Stomach (tissue), 4 donors: Measurements from ENCODE around the gene TMIE.

ENCODE experiments used
- POLR2A ChIP-seq, 4 donors: fragments of 450-650 bp; IDR thresholded peaks; one replicate each; pipeline ENCODE4 v1.6.1; 2016; ENCODE audit warnings: antibody characterized with exemption in 4 of 4, control low read depth in 2 of 4, mild to moderate bottlenecking in 1 of 4, moderate library complexity in 1 of 4
- POLR2AphosphoS5 ChIP-seq, 3 donors: sonication (generic); formaldehyde crosslinking; IDR thresholded peaks; one replicate each; pipeline ENCODE4 v1.6.1; 2016; ENCODE audit warnings: antibody characterized with exemption in 3 of 3
- TF ChIP-seq, protein P1 (sequence below), 7 experiments: fragments of 450-650 bp in 4 of 7; fragments of 200-600 bp in 3 of 7; sonication (generic) in 3 of 7; IDR thresholded peaks; one replicate each; pipeline ENCODE4 v1.5.1; 2016 to 2019; ENCODE audit warnings: antibody characterized with exemption in 7 of 7, control low read depth in 2 of 7, mild to moderate bottlenecking in 1 of 7

DNA sequence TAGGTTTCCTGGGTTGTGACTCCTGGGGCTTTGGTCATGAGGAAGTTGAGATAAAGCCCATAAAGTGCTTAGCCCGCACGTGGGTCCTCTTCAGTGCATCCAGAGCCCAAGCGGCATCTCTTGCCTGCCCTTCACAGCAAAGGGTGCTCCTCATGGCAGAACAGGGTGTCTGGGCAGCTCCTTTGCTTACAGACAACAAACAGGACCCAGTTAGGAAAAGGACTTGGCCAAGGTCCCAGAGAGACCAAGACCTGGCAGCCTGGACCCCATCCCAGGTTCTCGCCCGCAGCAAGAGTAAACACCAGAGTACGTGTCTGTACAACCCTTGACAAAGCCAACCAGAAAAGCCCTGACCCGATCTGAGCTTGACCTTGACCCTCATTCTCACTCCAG lies 34.7 kb upstream of the TMIE start:
- TF ChIP-seq, protein P1, sequence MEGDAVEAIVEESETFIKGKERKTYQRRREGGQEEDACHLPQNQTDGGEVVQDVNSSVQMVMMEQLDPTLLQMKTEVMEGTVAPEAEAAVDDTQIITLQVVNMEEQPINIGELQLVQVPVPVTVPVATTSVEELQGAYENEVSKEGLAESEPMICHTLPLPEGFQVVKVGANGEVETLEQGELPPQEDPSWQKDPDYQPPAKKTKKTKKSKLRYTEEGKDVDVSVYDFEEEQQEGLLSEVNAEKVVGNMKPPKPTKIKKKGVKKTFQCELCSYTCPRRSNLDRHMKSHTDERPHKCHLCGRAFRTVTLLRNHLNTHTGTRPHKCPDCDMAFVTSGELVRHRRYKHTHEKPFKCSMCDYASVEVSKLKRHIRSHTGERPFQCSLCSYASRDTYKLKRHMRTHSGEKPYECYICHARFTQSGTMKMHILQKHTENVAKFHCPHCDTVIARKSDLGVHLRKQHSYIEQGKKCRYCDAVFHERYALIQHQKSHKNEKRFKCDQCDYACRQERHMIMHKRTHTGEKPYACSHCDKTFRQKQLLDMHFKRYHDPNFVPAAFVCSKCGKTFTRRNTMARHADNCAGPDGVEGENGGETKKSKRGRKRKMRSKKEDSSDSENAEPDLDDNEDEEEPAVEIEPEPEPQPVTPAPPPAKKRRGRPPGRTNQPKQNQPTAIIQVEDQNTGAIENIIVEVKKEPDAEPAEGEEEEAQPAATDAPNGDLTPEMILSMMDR (IDR thresholded peaks at IDR 0.05) = no peak
- TF ChIP-seq POLR2AphosphoS5 (IDR thresholded peaks at IDR 0.05) = no peak
- no peak for TF ChIP-seq POLR2A (IDR thresholded peaks at IDR 0.05)
